Stomach (tissue), 9 donors: Measurements from ENCODE around the gene ERRFI1. TPM values are rescaled to one million over a fixed set of nuclear protein-coding genes. Genes with fewer than 3 reads are reported as not detected.

ENCODE experiments used
- DNase-seq, 2 donors: peaks; one replicate each; pipeline versions ENCODE4 v3.0.0 to v3.0.0-alpha.2; 2013 to 2019
- H3K27ac ChIP-seq, 5 donors: fragments of 200-600 bp in 4 of 5; sonication (generic) in 4 of 5; one replicate each; pipeline ENCODE4 v1.5.1; 2013 to 2019; ENCODE audit warnings: mild to moderate bottlenecking in 1 of 5, moderate library complexity in 1 of 5
- H3K27me3 ChIP-seq, 3 donors: fragments of 200-600 bp; sonication (generic); one replicate each; pipeline ENCODE4 v1.5.1; 2017 to 2019; ENCODE audit warnings: mixed run types in 1 of 3
- H3K36me3 ChIP-seq, 4 donors: fragments of 200-600 bp; sonication (generic); 1 replicate in 3 of 4; 2 replicates in 1 of 4; pipeline ENCODE4 v1.5.1; 2016 to 2019
- H3K4me1 ChIP-seq, 4 donors: fragments of 200-600 bp; sonication (generic); one replicate each; pipeline ENCODE4 v1.5.1; 2016 to 2019
- H3K4me3 ChIP-seq, 4 donors: fragments of 200-600 bp; sonication (generic) in 3 of 4; one replicate each; pipeline ENCODE4 v1.5.1; 2016 to 2019; ENCODE audit warnings: mild to moderate bottlenecking in 1 of 4
- H3K9me3 ChIP-seq, 4 donors: fragments of 200-600 bp; sonication (generic); one replicate each; pipeline ENCODE4 v1.5.1; 2016 to 2019
- CTCF ChIP-seq, 7 experiments: fragments of 450-650 bp in 4 of 7; fragments of 200-600 bp in 3 of 7; sonication (generic) in 3 of 7; IDR thresholded peaks; one replicate each; pipeline ENCODE4 v1.5.1; 2016 to 2019; ENCODE audit warnings: antibody characterized with exemption in 7 of 7, control low read depth in 2 of 7, mild to moderate bottlenecking in 1 of 7
- EP300 ChIP-seq: sonication (generic); formaldehyde crosslinking; IDR thresholded peaks from one replicate; pipeline ENCODE4 v1.6.1; 2017; ENCODE audit warnings: antibody characterized with exemption
- POLR2A ChIP-seq, 4 donors: fragments of 450-650 bp; IDR thresholded peaks; one replicate each; pipeline ENCODE4 v1.6.1; 2016; ENCODE audit warnings: antibody characterized with exemption in 4 of 4, control low read depth in 2 of 4, mild to moderate bottlenecking in 1 of 4, moderate library complexity in 1 of 4
- POLR2AphosphoS5 ChIP-seq, 3 donors: sonication (generic); formaldehyde crosslinking; IDR thresholded peaks; one replicate each; pipeline ENCODE4 v1.6.1; 2016; ENCODE audit warnings: antibody characterized with exemption in 3 of 3
- WGBS, 5 donors: extraction: QIAGEN DNeasy Blood & Tissue Kit in 3 of 5; methylation state at CpG; one replicate each; pipeline versions ENCODE4 v1.1.5 to v1.1.7; 2013 to 2018; 5-methylcytosine and 5-hydroxymethylcytosine counted together
- intact Hi-C: fragments of 100-400 bp; cut with DNase I; formaldehyde crosslinking; loops from one replicate; pipeline ENCODE4 v1.15.1; 2023; ENCODE audit warnings: low total_unique reads
- polyA plus RNA-seq, 3 donors: library from polyadenylated mRNA; stranded (reverse); fragments of 200-250 nt; gene quantifications; one replicate each; pipeline ENCODE4 v1.2.3, GENCODE V29; 2013
- small RNA-seq, 4 donors: library from RNA; depleted of rRNA; stranded (forward); fragments of <200 nt; gene quantifications; one replicate each; pipeline ENCODE3, GENCODE V24; 2016
- total RNA-seq, 5 donors: library from RNA; depleted of rRNA; stranded (reverse); fragments of >200 nt; gene quantifications; one replicate each; pipeline versions ENCODE4 v1.1.0 to v1.2.3, GENCODE V29; 2014 to 2016
- donor health status: healthy with polysubstance abuse.
- donor health status: Bipolar disorder and iron deficiency.
- donor health status: healthy.

The ERRFI1 gene
- total and polyA plus RNA-seq, 8 donors = 3.5 to 201 (median 58.5) TPM

DNA sequence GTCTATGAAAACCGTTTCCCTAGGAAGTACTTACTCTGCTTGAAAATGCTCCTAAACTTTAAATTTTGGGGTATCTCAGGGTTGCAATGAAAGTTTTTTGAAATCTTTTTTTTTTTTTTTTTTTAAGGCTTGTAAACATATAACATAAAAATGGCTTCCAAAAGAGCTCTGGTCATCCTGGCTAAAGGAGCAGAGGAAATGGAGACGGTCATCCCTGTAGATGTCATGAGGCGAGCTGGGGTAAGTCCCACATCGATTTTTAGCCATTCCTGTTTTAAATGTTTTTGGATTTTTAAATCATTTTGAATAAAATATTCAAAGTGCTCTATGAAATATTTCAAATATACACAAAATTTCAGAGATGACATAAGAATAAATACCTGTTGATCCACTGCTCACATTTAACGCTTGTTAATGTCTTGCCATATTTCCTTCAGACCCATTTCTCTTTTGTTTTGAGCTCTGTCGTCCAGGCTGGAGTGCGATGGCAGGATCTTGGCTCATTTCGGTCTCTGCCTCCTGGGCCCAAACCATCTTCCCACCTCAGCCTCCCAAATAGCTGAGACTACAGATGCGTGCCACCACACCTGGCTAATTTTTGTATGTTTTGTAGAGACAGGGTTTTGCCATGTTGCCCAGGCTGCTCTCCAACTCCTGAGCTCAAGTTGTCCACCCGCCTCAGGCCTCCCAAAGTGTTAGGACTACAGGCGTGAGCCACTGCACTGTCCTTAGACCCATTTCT, 63.3 kb downstream of the ERRFI1 start:
- Histone ChIP-seq H3K36me3 (peaks cover 25 to 50% (median 48%) of the 10 kb centered on the region in 4 donors), H3K4me1 (peaks cover 22 to 69% (median 45%) of the 10 kb centered on the region in 4 donors), H3K4me3 (peak overlapping the region in 3 of 4 donors; percentile 74 to 87 (median 75)), H3K27me3 (no peaks in the 10 kb centered on the region), H3K27ac (peak overlapping the region in 4 of 5 donors; percentile 17 to 98 (median 94)), H3K9me3 (no peaks in the 10 kb centered on the region)
- intact Hi-C loops = no loop called here
- no peak for TF ChIP-seq POLR2A (IDR thresholded peaks at IDR 0.05)
- TF ChIP-seq CTCF (IDR thresholded peaks at IDR 0.05) = no peak
- no peak for TF ChIP-seq POLR2AphosphoS5 (IDR thresholded peaks at IDR 0.05)
- TF ChIP-seq EP300 = no peak
- 78 to 86% (median 83%) methylated on average over 11 of the region's 11 CpGs for WGBS, 5 donors
- DNase-seq = no peak

- 0 to 1% (median 0%) methylated on average over 10 of the region's 10 CpGs for WGBS, 5 donors
These were observed 64.1 kb downstream of the ERRFI1 start for GRCh38 chr1:7962014-7962335.

More at GRCh38 chr1:7962014-7962335, 64.1 kb downstream of the ERRFI1 start:
- no peak for DNase-seq
- intact Hi-C loops = no loop called here
- Histone ChIP-seq H3K36me3 (peaks cover 22 to 42% (median 40%) of the 10 kb centered on the region in 4 donors), H3K4me3 (peak overlapping the region; percentile 74 to 87 (median 78)), H3K4me1 (peaks cover 22 to 60% (median 41%) of the 10 kb centered on the region in 4 donors), H3K27ac (peak overlapping the region; percentile 93 to 98 (median 95)), H3K9me3 (no peaks in the 10 kb centered on the region), H3K27me3 (no peaks in the 10 kb centered on the region)
- no peak for TF ChIP-seq CTCF (IDR thresholded peaks at IDR 0.05)
- TF ChIP-seq POLR2A (IDR thresholded peaks at IDR 0.05) = no peak
- no peak for TF ChIP-seq EP300
- TF ChIP-seq POLR2AphosphoS5 (IDR thresholded peaks at IDR 0.05) = no peak

Small RNA genes within 50 kb of the gene (small RNA-seq; reads per million reads assigned to genes)
- gene RF00019 = 0 reads per million in 4 donors

Other genes with a start within 250 kb of the ERRFI1 start
- gene PER3, start 242.0 kb downstream of the ERRFI1 start, total RNA-seq = 10 to 100 TPM in 4 of 5 donors, 1 to 10 TPM in 1; 3.8 to 55.8 (median 24.5) TPM
- gene PER3, start 242.0 kb downstream of the ERRFI1 start, polyA plus RNA-seq = 1 to 10 TPM; 3.2 to 9.3 (median 7.9) TPM
- gene UTS2, start 173.2 kb downstream of the ERRFI1 start, total RNA-seq = under 1 TPM in 1 of 5 donors, not detected in 4; 0.73 TPM
- gene UTS2, start 173.2 kb downstream of the ERRFI1 start, polyA plus RNA-seq = not detected
- gene TNFRSF9, start 85.5 kb downstream of the ERRFI1 start, total RNA-seq = under 1 TPM in 2 of 5 donors, not detected in 3; 0.37 to 0.58 TPM
- under 1 TPM; 0.06 to 0.46 (median 0.08) TPM for gene TNFRSF9, start 85.5 kb downstream of the ERRFI1 start, polyA plus RNA-seq
- 100 to 1,000 TPM in 2 of 5 donors, 10 to 100 TPM in 3; 41.4 to 149 (median 98.1) TPM for gene PARK7, start 64.6 kb downstream of the ERRFI1 start, total RNA-seq
- gene PARK7, start 64.6 kb downstream of the ERRFI1 start, polyA plus RNA-seq = 100 to 1,000 TPM; 281 to 350 (median 311) TPM